NB4 (cell line): ENCODE measurements around the gene ANO9.

Experiments used
- DNase-seq: peaks from one replicate; pipeline ENCODE4 v3.0.0; 2010; ENCODE audit warnings: low read depth
- H3K4me3 ChIP-seq: one replicate; pipeline ENCODE4 v1.5.1; 2011; ENCODE audit warnings: mild to moderate bottlenecking, low read depth, low read length, moderate library complexity
- CTCF ChIP-seq: IDR thresholded peaks from one replicate; pipeline ENCODE4 v1.5.1; 2012; ENCODE audit warnings: low read depth, low read length
- MYC ChIP-seq: IDR thresholded peaks from 2 replicates; pipeline ENCODE4 v1.6.1; 2011; ENCODE audit warnings: low read depth, low read length
- POLR2A ChIP-seq: IDR thresholded peaks from 2 replicates; pipeline ENCODE4 v1.6.1; 2011; ENCODE audit warnings: mild to moderate bottlenecking; ENCODE audit not compliant: insufficient read length; ENCODE audit errors: extremely low read depth
- TF ChIP-seq, protein P1 (sequence below): IDR thresholded peaks from 2 replicates; pipeline ENCODE4 v1.6.1; 2011; ENCODE audit warnings: low read depth, low read length

ANO9 gene

DNA sequence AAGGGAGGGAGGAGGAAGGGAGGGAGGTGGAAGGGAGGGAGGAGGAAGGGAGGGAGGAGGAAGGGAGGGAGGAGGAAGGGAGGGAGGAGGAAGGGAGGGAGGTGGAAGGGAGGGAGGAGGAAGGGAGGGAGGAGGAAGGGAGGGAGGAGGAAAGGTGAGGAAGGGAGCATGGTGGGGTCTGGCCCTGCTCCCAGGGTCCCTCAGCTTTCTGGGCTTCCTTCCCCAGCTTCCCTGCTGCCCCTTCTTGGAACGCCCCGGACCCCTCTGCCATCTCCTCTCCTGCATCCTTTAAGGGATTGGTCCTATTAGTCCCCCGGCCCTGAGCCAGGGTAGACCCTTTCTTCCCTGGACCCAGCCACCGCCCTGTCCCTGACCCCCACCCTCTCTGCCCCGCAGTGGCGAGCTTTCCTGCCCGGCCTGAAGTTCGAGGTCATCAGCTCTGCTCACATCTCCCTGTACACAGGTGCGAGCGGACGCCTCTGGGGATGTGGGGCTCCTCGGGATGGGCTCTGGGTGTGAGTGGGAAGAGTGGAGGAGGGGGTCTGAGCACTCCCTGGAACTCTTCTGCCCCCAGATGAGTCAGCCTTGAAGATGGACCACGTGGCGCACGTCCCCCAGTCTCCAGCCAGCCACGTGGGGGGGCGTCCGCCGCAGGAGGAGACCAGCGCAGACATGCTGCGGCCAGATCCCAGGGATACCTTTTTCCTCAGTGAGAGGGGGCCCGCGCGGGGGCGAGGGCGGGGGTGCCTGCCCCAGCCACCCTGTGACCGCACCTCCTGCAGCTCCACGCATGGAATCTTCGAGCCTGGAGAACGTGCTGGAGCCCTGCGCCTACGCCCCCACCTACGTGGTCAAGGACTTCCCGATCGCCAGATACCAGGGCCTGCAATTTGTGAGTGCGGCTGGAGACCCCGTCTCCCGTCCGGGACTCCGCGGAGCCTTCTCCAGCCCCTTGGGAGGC, 66.5 kb downstream of the ANO9 start:
- DNase-seq: no peak
- no peak overlapping the region for H3K4me3 ChIP-seq
- TF ChIP-seq MYC (no peak), POLR2A (no peak), CTCF (no peak)
- TF ChIP-seq, protein P1, sequence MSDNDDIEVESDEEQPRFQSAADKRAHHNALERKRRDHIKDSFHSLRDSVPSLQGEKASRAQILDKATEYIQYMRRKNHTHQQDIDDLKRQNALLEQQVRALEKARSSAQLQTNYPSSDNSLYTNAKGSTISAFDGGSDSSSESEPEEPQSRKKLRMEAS: no peak

DNA sequence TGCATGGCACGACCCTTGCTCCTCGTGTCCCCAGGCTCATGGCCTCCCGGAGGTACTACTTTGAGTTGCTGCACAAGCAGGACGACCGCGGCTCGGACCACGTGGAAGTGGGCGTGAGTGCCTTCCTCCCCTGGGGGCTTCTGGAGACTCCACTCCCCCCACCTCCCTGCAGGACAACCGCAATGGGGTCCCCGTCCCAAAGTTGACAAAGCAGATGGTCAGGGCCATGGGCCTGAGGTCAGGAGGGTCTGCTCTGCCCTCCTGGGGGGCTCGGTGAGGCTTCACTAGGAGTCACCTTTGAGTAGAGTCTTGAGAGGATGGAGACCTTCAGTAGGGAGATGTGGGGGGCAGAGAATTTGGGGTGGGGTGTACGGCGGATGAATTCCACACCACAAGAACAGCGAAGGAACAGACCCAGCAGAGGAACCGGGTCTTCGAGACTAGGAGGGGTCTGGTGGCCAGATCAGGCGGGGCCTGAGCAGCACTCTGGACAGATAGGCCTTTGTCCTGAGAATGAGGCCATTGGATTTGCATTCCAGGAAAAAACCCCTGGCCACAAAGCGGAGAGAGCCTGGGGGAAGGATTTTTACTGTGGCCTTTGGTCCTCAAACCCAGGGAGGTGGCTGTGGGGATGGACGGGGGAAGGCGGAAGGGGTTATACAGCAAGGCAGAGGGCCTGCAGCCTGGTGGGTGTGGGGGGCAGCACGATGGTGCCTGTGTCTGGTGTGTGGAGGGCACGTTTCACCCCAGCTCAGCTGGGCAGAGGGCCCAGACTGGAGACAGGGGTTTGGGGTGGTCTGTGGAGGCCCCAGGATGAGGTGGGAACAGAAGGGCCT, 67.9 kb downstream of the ANO9 start:
- no peak overlapping the region for H3K4me3 ChIP-seq
- DNase-seq: no peak
- no peak for TF ChIP-seq POLR2A
- TF ChIP-seq CTCF: no peak
- TF ChIP-seq, protein P1: no peak
- no peak for TF ChIP-seq MYC

- DNase-seq: no peak
- H3K4me3 ChIP-seq: no peak overlapping the region
- TF ChIP-seq CTCF (no peak), MYC (no peak), POLR2A (no peak)
- TF ChIP-seq, protein P1: no peak
Measured at GRCh38 chr11:372809-373715, 68.7 kb downstream of the ANO9 start.

GRCh38 chr11:371716-372590, 69.9 kb downstream of the ANO9 start:
- H3K4me3 ChIP-seq: no peak overlapping the region
- TF ChIP-seq CTCF (no peak), POLR2A (no peak), MYC (no peak)
- TF ChIP-seq, protein P1: no peak
- no peak for DNase-seq
